Ascending aorta (tissue), 2 donors: ENCODE measurements around the gene NRL. TPM values are rescaled to one million over a fixed set of nuclear protein-coding genes. Genes with fewer than 3 reads are reported as not detected.

Experiments used
- DNase-seq, 2 donors: peaks; one replicate each; pipeline ENCODE4 v3.0.0-alpha.2; 2019; ENCODE audit warnings: low spot score in 2 of 2
- H3K27ac ChIP-seq, 2 donors: fragments of 200-600 bp; sonication (generic); one replicate each; pipeline ENCODE4 v1.5.1; 2016 to 2017; ENCODE audit warnings: mild to moderate bottlenecking in 1 of 2
- H3K27me3 ChIP-seq: fragments of 200-600 bp; sonication (generic); one replicate; pipeline ENCODE4 v1.5.1; 2017
- H3K36me3 ChIP-seq, 2 donors: fragments of 200-600 bp; sonication (generic); one replicate each; pipeline ENCODE4 v1.5.1; 2016
- H3K4me1 ChIP-seq, 2 donors: fragments of 200-600 bp; sonication (generic); one replicate each; pipeline ENCODE4 v1.5.1; 2016 to 2017; ENCODE audit warnings: mild to moderate bottlenecking in 1 of 2
- H3K4me3 ChIP-seq, 2 donors: fragments of 200-600 bp; sonication (generic); one replicate each; pipeline ENCODE4 v1.5.1; 2016 to 2017; ENCODE audit warnings: mild to moderate bottlenecking in 1 of 2
- H3K9me3 ChIP-seq, 2 donors: fragments of 200-600 bp; sonication (generic); one replicate each; pipeline ENCODE4 v1.5.1; 2016
- intact Hi-C: fragments of 100-400 bp; cut with DNase I; formaldehyde crosslinking; loops from one replicate; pipeline ENCODE4 v1.15.1; 2023
- total RNA-seq: library from RNA; depleted of rRNA; stranded (reverse); fragments of >200 nt; gene quantifications from one replicate; pipeline ENCODE4 v1.1.0, GENCODE V29; 2016
- TF ChIP-seq, protein P1 (sequence below), 3 experiments: fragments of 200-600 bp in 2 of 3; fragments of 450-650 bp in 1 of 3; sonication (generic) in 2 of 3; IDR thresholded peaks; one replicate each; pipeline ENCODE4 v1.5.1; 2016 to 2019; ENCODE audit warnings: antibody characterized with exemption in 3 of 3, mild to moderate bottlenecking in 1 of 3, moderate library complexity in 1 of 3

The NRL gene
- total RNA-seq, 1 donor from 2014 or later, result not detected

GRCh38 chr14:24077086-24077485 is 37.7 kb downstream of the NRL start:
- TF ChIP-seq, protein P1, sequence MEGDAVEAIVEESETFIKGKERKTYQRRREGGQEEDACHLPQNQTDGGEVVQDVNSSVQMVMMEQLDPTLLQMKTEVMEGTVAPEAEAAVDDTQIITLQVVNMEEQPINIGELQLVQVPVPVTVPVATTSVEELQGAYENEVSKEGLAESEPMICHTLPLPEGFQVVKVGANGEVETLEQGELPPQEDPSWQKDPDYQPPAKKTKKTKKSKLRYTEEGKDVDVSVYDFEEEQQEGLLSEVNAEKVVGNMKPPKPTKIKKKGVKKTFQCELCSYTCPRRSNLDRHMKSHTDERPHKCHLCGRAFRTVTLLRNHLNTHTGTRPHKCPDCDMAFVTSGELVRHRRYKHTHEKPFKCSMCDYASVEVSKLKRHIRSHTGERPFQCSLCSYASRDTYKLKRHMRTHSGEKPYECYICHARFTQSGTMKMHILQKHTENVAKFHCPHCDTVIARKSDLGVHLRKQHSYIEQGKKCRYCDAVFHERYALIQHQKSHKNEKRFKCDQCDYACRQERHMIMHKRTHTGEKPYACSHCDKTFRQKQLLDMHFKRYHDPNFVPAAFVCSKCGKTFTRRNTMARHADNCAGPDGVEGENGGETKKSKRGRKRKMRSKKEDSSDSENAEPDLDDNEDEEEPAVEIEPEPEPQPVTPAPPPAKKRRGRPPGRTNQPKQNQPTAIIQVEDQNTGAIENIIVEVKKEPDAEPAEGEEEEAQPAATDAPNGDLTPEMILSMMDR (IDR thresholded peaks at IDR 0.05), result no peak
- no peak for DNase-seq
- H3K27ac ChIP-seq, result no peak overlapping the region
- intact Hi-C loops, result no loop called here
- no peaks in the 10 kb centered on the region for H3K27me3 ChIP-seq
- H3K9me3 ChIP-seq, result no peaks in the 10 kb centered on the region
- H3K4me3 ChIP-seq, result no peak overlapping the region
- H3K4me1 ChIP-seq, result peaks cover 7 to 11% of the 10 kb centered on the region in 2 donors
- H3K36me3 ChIP-seq, result no peaks in the 10 kb centered on the region

DNA sequence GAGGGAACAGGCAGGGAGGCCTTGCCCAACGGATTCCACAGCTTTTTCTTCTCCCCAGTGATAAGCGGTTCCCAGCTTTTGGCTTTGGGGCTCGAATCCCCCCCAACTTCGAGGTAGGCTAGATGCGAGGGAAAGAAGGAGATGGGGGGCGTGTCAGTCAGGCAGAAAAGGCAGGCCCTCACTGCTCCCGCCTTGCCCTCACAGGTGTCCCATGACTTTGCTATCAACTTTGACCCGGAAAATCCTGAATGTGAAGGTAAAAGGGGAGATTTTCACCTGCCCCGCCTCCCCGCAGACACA is 38.5 kb downstream of the NRL start:
- no peak for DNase-seq
- peaks cover 3 to 15% of the 10 kb centered on the region in 2 donors for H3K4me1 ChIP-seq
- intact Hi-C loops, result no loop called here
- TF ChIP-seq, protein P1 (IDR thresholded peaks at IDR 0.05), result no peak
- no peak overlapping the region for H3K4me3 ChIP-seq
- H3K27me3 ChIP-seq, result no peaks in the 10 kb centered on the region
- H3K27ac ChIP-seq, result no peak overlapping the region
- H3K36me3 ChIP-seq, result no peaks in the 10 kb centered on the region
- no peaks in the 10 kb centered on the region for H3K9me3 ChIP-seq

GRCh38 chr14:24075485-24076301 is 39.1 kb downstream of the NRL start:
- intact Hi-C loops, result no loop called here
- Histone ChIP-seq H3K27me3 (no peaks in the 10 kb centered on the region), H3K36me3 (no peaks in the 10 kb centered on the region), H3K9me3 (no peaks in the 10 kb centered on the region), H3K27ac (no peak overlapping the region), H3K4me1 (peaks cover 3 to 15% of the 10 kb centered on the region in 2 donors), H3K4me3 (no peak overlapping the region)
- DNase-seq, result no peak
- TF ChIP-seq, protein P1 (IDR thresholded peaks at IDR 0.05), result no peak

DNA sequence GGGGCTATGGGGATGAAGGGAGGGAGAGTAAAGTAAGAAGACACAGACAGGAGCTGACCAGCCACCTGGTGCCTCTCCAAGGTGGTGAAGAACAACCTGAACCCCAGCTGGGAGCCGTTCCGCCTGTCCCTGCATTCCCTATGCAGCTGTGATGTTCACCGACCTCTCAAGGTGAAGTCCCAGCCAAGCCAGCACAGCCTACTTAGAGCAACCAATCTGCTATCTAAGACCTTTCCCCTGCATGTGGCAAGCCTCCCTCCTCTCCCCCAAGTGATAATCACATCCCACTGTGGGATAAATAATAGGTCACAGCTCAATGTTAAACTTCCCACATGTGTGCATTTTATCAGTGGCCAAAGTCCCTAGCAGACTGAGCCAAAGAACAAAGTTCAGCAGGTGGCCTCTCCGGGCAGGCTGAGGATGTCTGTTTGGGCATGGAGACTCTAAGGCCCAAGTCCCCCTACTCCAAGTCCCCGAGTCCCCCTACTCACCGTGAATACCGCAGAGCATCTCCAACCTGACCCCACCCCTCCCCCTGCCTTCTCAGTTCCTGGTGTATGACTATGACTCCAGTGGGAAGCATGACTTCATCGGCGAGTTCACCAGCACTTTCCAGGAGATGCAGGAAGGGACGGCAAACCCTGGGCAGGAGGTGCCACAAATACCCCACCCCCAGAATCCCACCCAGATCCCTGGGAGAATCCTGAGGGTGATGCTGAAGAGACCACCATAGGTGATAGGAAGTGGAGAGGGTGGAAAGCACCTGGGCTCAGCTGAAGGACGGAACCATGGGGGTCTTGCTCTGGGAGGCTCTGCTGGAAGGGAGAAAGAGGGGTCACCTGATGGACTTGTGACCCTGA is 39.9 kb downstream of the NRL start:
- no peaks in the 10 kb centered on the region for H3K9me3 ChIP-seq
- intact Hi-C loops, result no loop called here

More for the DNA sequence above, 39.9 kb downstream of the NRL start:
- no peak overlapping the region for H3K4me3 ChIP-seq
- peaks cover 3 to 15% of the 10 kb centered on the region in 2 donors for H3K4me1 ChIP-seq
- H3K36me3 ChIP-seq, result no peaks in the 10 kb centered on the region
- no peaks in the 10 kb centered on the region for H3K27me3 ChIP-seq
- no peak for DNase-seq
- TF ChIP-seq, protein P1 (IDR thresholded peaks at IDR 0.05), result no peak
- no peak overlapping the region for H3K27ac ChIP-seq
